Liver (tissue), 9 donors: Measurements from ENCODE around the gene SMYD2. TPM values are rescaled to one million over a fixed set of nuclear protein-coding genes. Genes with fewer than 3 reads are reported as not detected.
A peak's percentile ranks its signal among the peaks of the same experiment; 100 is the strongest.

Experiments used
- DNase-seq: peaks from one replicate; pipeline ENCODE4 v3.0.0-alpha.2; 2017; ENCODE audit warnings: low spot score
- H3K27ac ChIP-seq, 2 donors: one replicate each; pipeline ENCODE4 v1.7.0; 2013; ENCODE audit warnings: inconsistent platforms in 2 of 2, low read length in 2 of 2, control low read depth in 1 of 2, low read depth in 1 of 2, mild to moderate bottlenecking in 1 of 2
- H3K27me3 ChIP-seq, 4 donors: one replicate each; pipeline versions ENCODE4 v1.6.1 to v1.7.0; 2013; ENCODE audit warnings: low read length in 3 of 4, inconsistent platforms in 1 of 4, mild to moderate bottlenecking in 1 of 4, moderate library complexity in 1 of 4; ENCODE audit not compliant: control insufficient read depth in 4 of 4, insufficient read depth in 4 of 4
- H3K36me3 ChIP-seq, 4 donors: one replicate each; pipeline versions ENCODE4 v1.6.1 to v1.7.0; 2013; ENCODE audit warnings: low read length in 3 of 4, mild to moderate bottlenecking in 3 of 4, low read depth in 1 of 4, moderate library complexity in 1 of 4; ENCODE audit not compliant: control insufficient read depth in 4 of 4, insufficient read depth in 3 of 4
- H3K4me1 ChIP-seq, 4 donors: one replicate each; pipeline versions ENCODE4 v1.6.1 to v1.7.0; 2013; ENCODE audit warnings: low read length in 3 of 4, mild to moderate bottlenecking in 3 of 4, moderate library complexity in 1 of 4; ENCODE audit not compliant: control insufficient read depth in 4 of 4, insufficient read depth in 4 of 4
- H3K4me3 ChIP-seq, 3 donors: one replicate each; pipeline versions ENCODE4 v1.6.1 to v1.7.0; 2013; ENCODE audit warnings: low read length in 3 of 3, control low read depth in 1 of 3, low read depth in 1 of 3, mild to moderate bottlenecking in 1 of 3
- H3K9ac ChIP-seq, 2 donors: one replicate each; pipeline ENCODE4 v1.7.0; 2013; ENCODE audit warnings: low read length in 2 of 2, mild to moderate bottlenecking in 2 of 2, moderate library complexity in 2 of 2, control low read depth in 1 of 2, low read depth in 1 of 2
- H3K9me3 ChIP-seq, 4 donors: one replicate each; pipeline versions ENCODE4 v1.6.1 to v1.7.0; 2013; ENCODE audit warnings: low read length in 3 of 4; ENCODE audit not compliant: control insufficient read depth in 4 of 4
- ATF3 ChIP-seq: IDR thresholded peaks from 2 replicates; pipeline ENCODE4 v1.6.1; 2016; ENCODE audit warnings: antibody characterized with exemption
- CTCF ChIP-seq: fragments of 150-350 bp; IDR thresholded peaks from 2 replicates; pipeline ENCODE4 v1.5.1; 2017; ENCODE audit warnings: improper control_type of control experiment, low read depth, low read length; ENCODE audit not compliant: missing input control
- GABPA ChIP-seq, 2 donors: IDR thresholded peaks in 1 of 2; conservative IDR thresholded peaks in 1 of 2; 2 replicates each; pipeline ENCODE4 v1.6.1; 2016; ENCODE audit warnings: antibody characterized with exemption in 2 of 2, mild to moderate bottlenecking in 1 of 2, moderate library complexity in 1 of 2
- HNF4A ChIP-seq, 2 donors: conservative IDR thresholded peaks; 2 replicates each; pipeline ENCODE4 v1.6.1; 2016; ENCODE audit warnings: antibody characterized with exemption in 2 of 2, mild to moderate bottlenecking in 2 of 2
- HNF4G ChIP-seq: IDR thresholded peaks from 2 replicates; pipeline ENCODE4 v1.6.1; 2016; ENCODE audit warnings: antibody characterized with exemption
- JUND ChIP-seq, 2 donors: IDR thresholded peaks; 2 replicates each; pipeline ENCODE4 v1.6.1; 2016; ENCODE audit warnings: antibody characterized with exemption in 2 of 2
- MAX ChIP-seq: IDR thresholded peaks from 2 replicates; pipeline ENCODE4 v1.6.1; 2016; ENCODE audit warnings: antibody characterized with exemption
- NR2F2 ChIP-seq: IDR thresholded peaks from 2 replicates; pipeline ENCODE4 v1.6.1; 2016; ENCODE audit warnings: antibody characterized with exemption
- REST ChIP-seq: IDR thresholded peaks from 2 replicates; pipeline ENCODE4 v1.6.1; 2016; ENCODE audit warnings: antibody characterized with exemption, mild to moderate bottlenecking
- RXRA ChIP-seq, 2 donors: IDR thresholded peaks; 2 replicates each; pipeline ENCODE4 v1.6.1; 2017 to 2018; ENCODE audit warnings: antibody characterized with exemption in 2 of 2, mild to moderate bottlenecking in 1 of 2
- SP1 ChIP-seq: IDR thresholded peaks from 2 replicates; pipeline ENCODE4 v1.6.1; 2018; ENCODE audit warnings: antibody characterized with exemption, mild to moderate bottlenecking
- TAF1 ChIP-seq: conservative IDR thresholded peaks from 2 replicates; pipeline ENCODE4 v1.6.1; 2016; ENCODE audit warnings: antibody characterized with exemption, mild to moderate bottlenecking
- YY1 ChIP-seq: IDR thresholded peaks from 2 replicates; pipeline ENCODE4 v1.6.1; 2016; ENCODE audit warnings: antibody characterized with exemption, mild to moderate bottlenecking
- ZBTB33 ChIP-seq: IDR thresholded peaks from 2 replicates; pipeline ENCODE4 v1.6.1; 2016; ENCODE audit warnings: antibody characterized with exemption
- WGBS: extraction: QIAGEN DNeasy Blood & Tissue Kit; methylation state at CpG from one replicate; pipeline ENCODE4 v1.1.7; 2013; 5-methylcytosine and 5-hydroxymethylcytosine counted together
- polyA plus RNA-seq, 2 donors: library from polyadenylated mRNA; stranded (reverse) in 1 of 2; unstranded in 1 of 2; fragments of 200-250 nt in 1 of 2; fragments of >200 nt in 1 of 2; fragmentation: Nextera tagmentation in 1 of 2; extraction: Ambion mirVana in 1 of 2; gene quantifications; one replicate each; pipeline versions ENCODE4 v1.2.1 to v1.2.3, GENCODE V29; 2013 to 2015
- total RNA-seq, 2 donors: library from RNA; depleted of rRNA; stranded (reverse); fragments of >200 nt; gene quantifications; one replicate each; pipeline ENCODE4 v1.2.3, GENCODE V29; 2014
- donor health status: healthy.
- donor health status: healthy.
- donor health status: healthy.
- donor health status: healthy.
- donor health status: healthy.

SMYD2 gene
- total and polyA plus RNA-seq, 4 donors: 11.9 to 20.2 (median 17.2) TPM

GRCh38 chr1:214280386-214281020 lies 456 bp upstream of the SMYD2 start:
- no peak for DNase-seq
- H3K36me3 ChIP-seq: no peaks in the 10 kb centered on the region
- peaks cover 0 to 24% (median 14%) of the 10 kb centered on the region in 4 donors for H3K4me1 ChIP-seq
- peak overlapping the region; percentile 87 to 91 for H3K9ac ChIP-seq
- no peaks in the 10 kb centered on the region for H3K9me3 ChIP-seq
- no peaks in the 10 kb centered on the region for H3K27me3 ChIP-seq
- WGBS: under 1% methylated on average over 42 of the region's 42 CpGs
- peak overlapping the region; percentile 73 to 92 (median 89) for H3K4me3 ChIP-seq
- TF ChIP-seq GABPA (IDR thresholded peaks at IDR 0.05 in 1 of 2, conservative IDR thresholded peaks at IDR 0.05 in 1 of 2) (peak in 1 of 2 donors; percentile 53), HNF4G (peak; percentile 10), ZBTB33 (no peak), REST (peak; percentile 32), HNF4A (conservative IDR thresholded peaks at IDR 0.05) (peak; percentile 15 to 34), YY1 (peak; percentile 50), NR2F2 (peak; percentile 27), JUND (IDR thresholded peaks at IDR 0.05) (no peak), SP1 (peak; percentile 39), TAF1 (no peak), CTCF (peak; percentile 4)
- peak overlapping the region; percentile 95 to 96 for H3K27ac ChIP-seq

- peak overlapping the region; percentile 57 to 83 for H3K9ac ChIP-seq
- peak overlapping the region; percentile 82 to 94 (median 92) for H3K4me3 ChIP-seq
- peak overlapping the region; percentile 95 to 96 for H3K27ac ChIP-seq
- H3K36me3 ChIP-seq: no peaks in the 10 kb centered on the region
- H3K4me1 ChIP-seq: peaks cover 0 to 24% (median 14%) of the 10 kb centered on the region in 4 donors
- WGBS: 8% methylated on average over 14 of the region's 14 CpGs
- no peaks in the 10 kb centered on the region for H3K27me3 ChIP-seq
- no peaks in the 10 kb centered on the region for H3K9me3 ChIP-seq
- TF ChIP-seq ATF3 (no peak), MAX (peak; percentile 52), YY1 (peak; percentile 72), RXRA (IDR thresholded peaks at IDR 0.05) (peak in 1 of 2 donors; percentile 17), JUND (IDR thresholded peaks at IDR 0.05) (peak in 1 of 2 donors; percentile 13)
- DNase-seq: no peak
Observed at GRCh38 chr1:214281720-214282629, 1.0 kb downstream of the SMYD2 start.
